ENCODE data around the gene KLK3. TPM values are rescaled to one million over a fixed set of nuclear protein-coding genes. Genes with fewer than 3 reads are reported as not detected.
"Not testable (repeated sequence)": the region's sequence is repeated elsewhere in the genome, so short reads cannot be mapped to it uniquely, and the experiment has no call there.

The KLK3 gene
- polyA plus RNA-seq, 4 donors, result 0.07 to 1.6 (median 0.69) TPM

DNA sequence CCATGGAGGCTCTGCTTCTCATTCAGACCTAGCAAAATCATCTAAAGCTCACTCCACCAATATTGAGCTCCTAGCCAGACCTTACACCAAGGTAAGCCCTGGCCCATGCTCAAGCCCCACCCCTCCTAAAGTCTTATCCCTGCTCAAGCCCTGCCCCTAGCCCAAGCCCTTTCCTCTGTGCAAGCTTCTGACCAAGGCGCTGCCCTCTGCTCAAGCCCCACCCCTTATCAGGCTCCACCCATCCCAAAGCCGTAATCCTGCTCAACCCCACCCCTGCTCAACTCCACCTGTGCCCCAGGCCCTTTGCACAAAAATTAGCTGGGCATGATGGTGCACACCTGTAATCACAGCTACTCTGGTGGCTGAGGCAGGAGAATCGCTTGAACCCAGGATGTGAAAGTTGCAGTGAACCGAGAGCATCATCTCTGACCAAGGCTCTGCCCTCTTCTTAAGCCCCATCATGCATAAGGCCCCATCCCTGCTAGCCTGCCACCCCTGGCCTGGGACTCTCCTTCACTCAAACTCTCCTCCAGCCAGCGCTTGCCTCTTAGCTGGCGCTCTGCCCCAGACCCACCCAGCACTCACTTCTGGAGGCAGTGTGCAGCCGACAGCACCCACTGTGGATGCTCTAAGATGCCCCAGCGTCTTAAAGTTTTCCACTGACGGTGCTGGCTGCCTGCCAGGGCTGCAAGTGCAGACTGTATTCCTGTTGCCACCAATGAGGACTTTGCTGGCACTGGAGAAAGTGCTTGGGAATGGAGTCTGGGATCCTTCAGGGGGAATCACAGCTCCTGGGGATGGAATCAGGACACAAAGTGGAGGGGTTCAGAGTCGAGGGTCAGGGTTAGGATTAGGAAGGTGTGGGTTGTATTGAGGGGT is 40.0 kb downstream of the KLK3 start:
- 48 to 64% (median 55%) methylated on average over 10 of the region's 10 CpGs for WGBS, 3 donors
- FAIRE-seq (no peak), DNase-seq (no peak)
- no peaks in the 10 kb centered on the region for H3K36me3 ChIP-seq (ENCODE audit: control insufficient read depth in 3 of 3, insufficient read depth in 2 of 3, low read depth in 1 of 3, low read length in 3 of 3)
- H3K4me3 ChIP-seq (ENCODE audit: low read depth in 1 of 3, low read length in 3 of 3), result no peak overlapping the region
- H3K9me3 ChIP-seq (ENCODE audit: control insufficient read depth in 2 of 2, insufficient read depth in 1 of 2, low read depth in 1 of 2, low read length in 1 of 2), result no peaks in the 10 kb centered on the region
- peaks cover 0 to 3% (median 0%) of the 10 kb centered on the region in 3 donors for H3K27me3 ChIP-seq (ENCODE audit: control insufficient read depth in 3 of 3, insufficient read depth in 3 of 3, low read length in 3 of 3)
- H3K4me1 ChIP-seq (ENCODE audit: control insufficient read depth in 3 of 3, insufficient read depth in 2 of 3, low read depth in 1 of 3, low read length in 2 of 3), result no peaks in the 10 kb centered on the region
- H3K27ac ChIP-seq (ENCODE audit: low read depth in 1 of 3, low read length in 2 of 3), result no peak overlapping the region

DNA sequence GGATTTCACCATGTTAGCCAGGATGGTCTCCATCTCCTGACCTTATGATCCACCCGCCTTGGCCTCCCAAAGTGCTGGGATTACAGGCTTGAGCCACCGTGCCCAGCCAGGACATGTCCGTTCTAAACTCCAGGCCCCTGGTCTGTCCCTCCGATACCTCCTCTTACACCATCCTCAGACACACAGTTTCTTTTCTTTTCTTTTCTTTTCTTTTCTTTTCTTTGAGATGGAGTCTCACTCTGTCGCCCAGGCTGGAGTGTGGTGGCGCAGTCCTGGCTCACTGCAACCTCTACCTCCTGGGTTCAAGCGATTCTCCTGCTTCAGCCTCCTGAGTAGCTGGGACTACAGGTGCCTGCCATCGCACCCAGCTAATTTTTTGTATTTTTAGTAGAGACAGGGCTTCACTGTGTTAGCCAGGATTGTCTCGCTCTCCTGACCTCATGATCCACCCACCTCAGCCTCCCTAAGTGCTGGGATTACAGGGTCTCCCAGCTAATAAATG is 41.4 kb downstream of the KLK3 start:
- not testable (repeated sequence) for H3K9me3 ChIP-seq (ENCODE audit: control insufficient read depth in 2 of 2, insufficient read depth in 1 of 2, low read depth in 1 of 2, low read length in 1 of 2); H3K4me1 ChIP-seq (ENCODE audit: control insufficient read depth in 3 of 3, insufficient read depth in 2 of 3, low read depth in 1 of 3, low read length in 2 of 3); H3K36me3 ChIP-seq (ENCODE audit: control insufficient read depth in 3 of 3, insufficient read depth in 2 of 3, low read depth in 1 of 3, low read length in 3 of 3); H3K27ac ChIP-seq (ENCODE audit: low read depth in 1 of 3, low read length in 2 of 3); DNase-seq; H3K27me3 ChIP-seq (ENCODE audit: control insufficient read depth in 3 of 3, insufficient read depth in 3 of 3, low read length in 3 of 3); H3K4me3 ChIP-seq (ENCODE audit: low read depth in 1 of 3, low read length in 3 of 3); FAIRE-seq
- WGBS, 3 donors, result 82 to 92% (median 85%) methylated on average over 9 of the region's 9 CpGs

GRCh38 chr19:50896591-50897190 is 42.0 kb downstream of the KLK3 start:
- H3K9me3 ChIP-seq (ENCODE audit: control insufficient read depth in 2 of 2, insufficient read depth in 1 of 2, low read depth in 1 of 2, low read length in 1 of 2), result no peaks in the 10 kb centered on the region
- DNase-seq, result no peak
- H3K27ac ChIP-seq (ENCODE audit: low read depth in 1 of 3, low read length in 2 of 3), result no peak overlapping the region
- H3K27me3 ChIP-seq (ENCODE audit: control insufficient read depth in 3 of 3, insufficient read depth in 3 of 3, low read length in 3 of 3), result peaks cover 0 to 3% (median 0%) of the 10 kb centered on the region in 3 donors
- H3K4me3 ChIP-seq (ENCODE audit: low read depth in 1 of 3, low read length in 3 of 3), result no peak overlapping the region
- no peak for FAIRE-seq
- H3K4me1 ChIP-seq (ENCODE audit: control insufficient read depth in 3 of 3, insufficient read depth in 2 of 3, low read depth in 1 of 3, low read length in 2 of 3), result no peaks in the 10 kb centered on the region
- H3K36me3 ChIP-seq (ENCODE audit: control insufficient read depth in 3 of 3, insufficient read depth in 2 of 3, low read depth in 1 of 3, low read length in 3 of 3), result no peaks in the 10 kb centered on the region
- 63 to 75% (median 71%) methylated on average over 6 of the region's 6 CpGs for WGBS, 3 donors

- H3K27ac ChIP-seq (ENCODE audit: low read depth in 1 of 3, low read length in 2 of 3), result no peak overlapping the region
- FAIRE-seq (no peak), DNase-seq (no peak)
- 57 to 65% (median 63%) methylated on average over 3 of the region's 3 CpGs for WGBS, 3 donors
- H3K27me3 ChIP-seq (ENCODE audit: control insufficient read depth in 3 of 3, insufficient read depth in 3 of 3, low read length in 3 of 3), result peaks cover 0 to 3% (median 0%) of the 10 kb centered on the region in 3 donors
- no peaks in the 10 kb centered on the region for H3K4me1 ChIP-seq (ENCODE audit: control insufficient read depth in 3 of 3, insufficient read depth in 2 of 3, low read depth in 1 of 3, low read length in 2 of 3)
- H3K4me3 ChIP-seq (ENCODE audit: low read depth in 1 of 3, low read length in 3 of 3), result no peak overlapping the region
- no peaks in the 10 kb centered on the region for H3K36me3 ChIP-seq (ENCODE audit: control insufficient read depth in 3 of 3, insufficient read depth in 2 of 3, low read depth in 1 of 3, low read length in 3 of 3)
- no peaks in the 10 kb centered on the region for H3K9me3 ChIP-seq (ENCODE audit: control insufficient read depth in 2 of 2, insufficient read depth in 1 of 2, low read depth in 1 of 2, low read length in 1 of 2)
These were observed 42.5 kb downstream of the KLK3 start for GRCh38 chr19:50897191-50897607.

GRCh38 chr19:50897612-50898011 is 42.9 kb downstream of the KLK3 start:
- no peak for DNase-seq
- Histone ChIP-seq H3K27ac (ENCODE audit: low read depth in 1 of 3, low read length in 2 of 3) (no peak overlapping the region), H3K27me3 (ENCODE audit: control insufficient read depth in 3 of 3, insufficient read depth in 3 of 3, low read length in 3 of 3) (peaks cover 0 to 3% (median 0%) of the 10 kb centered on the region in 3 donors), H3K36me3 (ENCODE audit: control insufficient read depth in 3 of 3, insufficient read depth in 2 of 3, low read depth in 1 of 3, low read length in 3 of 3) (no peaks in the 10 kb centered on the region), H3K4me1 (ENCODE audit: control insufficient read depth in 3 of 3, insufficient read depth in 2 of 3, low read depth in 1 of 3, low read length in 2 of 3) (no peaks in the 10 kb centered on the region), H3K9me3 (ENCODE audit: control insufficient read depth in 2 of 2, insufficient read depth in 1 of 2, low read depth in 1 of 2, low read length in 1 of 2) (no peaks in the 10 kb centered on the region), H3K4me3 (ENCODE audit: low read depth in 1 of 3, low read length in 3 of 3) (no peak overlapping the region)
- FAIRE-seq, result no peak
- WGBS, 3 donors, result 75 to 85% (median 78%) methylated on average over 3 of the region's 3 CpGs

DNA sequence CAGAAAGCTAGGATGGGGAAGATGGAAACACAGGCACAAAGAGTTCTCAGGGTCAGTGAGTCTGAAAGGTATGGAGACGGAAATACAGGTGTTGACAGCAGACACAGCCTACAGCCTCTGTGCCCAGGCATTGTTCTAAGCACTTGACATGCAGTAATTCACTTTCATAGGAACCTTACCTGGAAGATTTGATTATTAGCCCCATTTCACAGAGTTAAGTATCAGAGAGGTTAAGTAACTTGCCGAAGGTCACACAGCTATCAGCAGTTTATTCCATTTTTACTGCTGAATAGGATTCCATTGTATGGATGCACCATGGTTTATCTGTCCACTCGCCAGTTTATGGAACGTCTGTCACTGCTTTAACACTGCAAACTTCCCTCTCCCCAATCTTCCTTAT is 43.3 kb downstream of the KLK3 start:
- Histone ChIP-seq H3K36me3 (ENCODE audit: control insufficient read depth in 3 of 3, insufficient read depth in 2 of 3, low read depth in 1 of 3, low read length in 3 of 3) (no peaks in the 10 kb centered on the region), H3K4me3 (ENCODE audit: low read depth in 1 of 3, low read length in 3 of 3) (no peak overlapping the region), H3K9me3 (ENCODE audit: control insufficient read depth in 2 of 2, insufficient read depth in 1 of 2, low read depth in 1 of 2, low read length in 1 of 2) (no peaks in the 10 kb centered on the region), H3K4me1 (ENCODE audit: control insufficient read depth in 3 of 3, insufficient read depth in 2 of 3, low read depth in 1 of 3, low read length in 2 of 3) (no peaks in the 10 kb centered on the region), H3K27me3 (ENCODE audit: control insufficient read depth in 3 of 3, insufficient read depth in 3 of 3, low read length in 3 of 3) (peaks cover 0 to 3% (median 0%) of the 10 kb centered on the region in 3 donors), H3K27ac (ENCODE audit: low read depth in 1 of 3, low read length in 2 of 3) (no peak overlapping the region)
- FAIRE-seq (no peak), DNase-seq (no peak)
- WGBS, 3 donors, result 75 to 88% (median 86%) methylated on average over 4 of the region's 4 CpGs

GRCh38 chr19:50899569-50899968 is 44.9 kb downstream of the KLK3 start:
- Histone ChIP-seq H3K27ac (ENCODE audit: low read depth in 1 of 3, low read length in 2 of 3) (no peak overlapping the region), H3K4me3 (ENCODE audit: low read depth in 1 of 3, low read length in 3 of 3) (no peak overlapping the region), H3K9me3 (ENCODE audit: control insufficient read depth in 2 of 2, insufficient read depth in 1 of 2, low read depth in 1 of 2, low read length in 1 of 2) (no peaks in the 10 kb centered on the region), H3K4me1 (ENCODE audit: control insufficient read depth in 3 of 3, insufficient read depth in 2 of 3, low read depth in 1 of 3, low read length in 2 of 3) (no peaks in the 10 kb centered on the region), H3K36me3 (ENCODE audit: control insufficient read depth in 3 of 3, insufficient read depth in 2 of 3, low read depth in 1 of 3, low read length in 3 of 3) (no peaks in the 10 kb centered on the region), H3K27me3 (ENCODE audit: control insufficient read depth in 3 of 3, insufficient read depth in 3 of 3, low read length in 3 of 3) (peaks cover 0 to 3% (median 0%) of the 10 kb centered on the region in 3 donors)
- DNase-seq (no peak), FAIRE-seq (no peak)
- WGBS, 3 donors, result 84 to 88% (median 87%) methylated on average over 3 of the region's 3 CpGs

DNA sequence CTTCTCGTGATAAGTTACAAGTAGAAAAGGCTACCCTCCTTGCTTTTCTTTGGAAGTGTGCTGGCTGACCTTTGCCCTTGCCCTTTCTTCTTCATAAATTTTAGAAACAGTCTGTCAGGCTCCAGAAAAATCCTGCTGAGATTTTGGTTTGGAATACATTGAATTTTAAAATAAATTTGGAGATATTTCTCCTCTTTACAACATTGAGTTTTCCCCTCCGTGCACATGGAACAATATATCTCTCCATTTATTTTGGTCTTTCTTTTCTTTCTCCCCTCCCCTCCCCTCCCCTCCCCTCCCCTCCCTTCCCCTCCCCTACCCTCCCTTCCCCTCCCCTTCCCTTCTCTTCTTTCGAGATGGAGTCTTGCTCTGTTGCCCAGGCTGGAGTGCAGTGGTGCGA is 47.9 kb downstream of the KLK3 start:
- H3K4me1 ChIP-seq (ENCODE audit: control insufficient read depth in 3 of 3, insufficient read depth in 2 of 3, low read depth in 1 of 3, low read length in 2 of 3), result no peaks in the 10 kb centered on the region
- WGBS, 3 donors, result 58 to 74% (median 67%) methylated on average over 3 of the region's 4 CpGs
- FAIRE-seq, result no peak

More for the DNA sequence above, 47.9 kb downstream of the KLK3 start:
- Histone ChIP-seq H3K4me3 (ENCODE audit: low read depth in 1 of 3, low read length in 3 of 3) (no peak overlapping the region), H3K36me3 (ENCODE audit: control insufficient read depth in 3 of 3, insufficient read depth in 2 of 3, low read depth in 1 of 3, low read length in 3 of 3) (no peaks in the 10 kb centered on the region), H3K27ac (ENCODE audit: low read depth in 1 of 3, low read length in 2 of 3) (no peak overlapping the region), H3K27me3 (ENCODE audit: control insufficient read depth in 3 of 3, insufficient read depth in 3 of 3, low read length in 3 of 3) (peaks cover 0 to 5% (median 0%) of the 10 kb centered on the region in 3 donors), H3K9me3 (ENCODE audit: control insufficient read depth in 2 of 2, insufficient read depth in 1 of 2, low read depth in 1 of 2, low read length in 1 of 2) (no peaks in the 10 kb centered on the region)
- no peak for DNase-seq
